Spinal cord (tissue), 10 donors: ENCODE data around the gene CAPN1. TPM values are rescaled to one million over a fixed set of nuclear protein-coding genes. Genes with fewer than 3 reads are reported as not detected.

Source experiments
- DNase-seq, 6 donors: peaks; one replicate each; pipeline versions ENCODE4 v3.0.0 to v3.0.0-alpha.2; 2013 to 2015; ENCODE audit warnings: low spot score in 6 of 6, low read depth in 4 of 6
- H3K27ac ChIP-seq: one replicate; pipeline ENCODE4 v1.5.1; 2013; ENCODE audit warnings: low read depth, low read length, control low read depth
- H3K27me3 ChIP-seq: one replicate; pipeline ENCODE4 v1.6.1; 2013; ENCODE audit warnings: low read length; ENCODE audit not compliant: control insufficient read depth, insufficient read depth
- H3K36me3 ChIP-seq: one replicate; pipeline ENCODE4 v1.6.1; 2013; ENCODE audit warnings: low read length; ENCODE audit not compliant: control insufficient read depth, insufficient read depth
- H3K4me1 ChIP-seq: one replicate; pipeline ENCODE4 v1.6.1; 2013; ENCODE audit warnings: low read length; ENCODE audit not compliant: control insufficient read depth, insufficient read depth
- H3K4me3 ChIP-seq: one replicate; pipeline ENCODE4 v1.5.1; 2013; ENCODE audit warnings: low read depth, low read length, control low read depth
- H3K9me3 ChIP-seq: one replicate; pipeline ENCODE4 v1.6.1; 2013; ENCODE audit warnings: low read length; ENCODE audit not compliant: control insufficient read depth, insufficient read depth
- WGBS: methylation state at CpG from one replicate; pipeline ENCODE4 v1.1.5; 2013; ENCODE audit warnings: missing lambda C conversion rate; ENCODE audit not compliant: insufficient coverage; 5-methylcytosine and 5-hydroxymethylcytosine counted together
- long read RNA-seq, 4 donors: transcript quantifications; one replicate each; lab custom pipeline, GENCODE V29; 2026
- polyA plus RNA-seq, 2 donors: library from polyadenylated mRNA; unstranded; fragments of 120-200 nt; gene quantifications; one replicate each; pipeline ENCODE4 v1.2.1, GENCODE V29; 2013; ENCODE audit not compliant: insufficient read length in 2 of 2
- total RNA-seq, 2 donors: library from RNA; depleted of rRNA in 1 of 2; stranded (reverse); fragments of 120-200 nt in 1 of 2; fragments of >200 nt in 1 of 2; gene quantifications; one replicate each; pipeline versions ENCODE4 v1.2.3 to v1.2.4, GENCODE V29; 2013 to 2014
- donor health status: healthy.

CAPN1 gene
- total RNA-seq (10 to 100 TPM; 48.0 to 69.5 TPM), polyA plus RNA-seq (100 to 1,000 TPM in 1 of 2 donors, 10 to 100 TPM in 1; 99.4 to 115 TPM)
- long read RNA-seq, donor 1, partial matches to known transcripts = 5 of 24 reads
- long read RNA-seq, donor 1, other reads (novel, unspliced or antisense) = 19 of 24 reads
- long read RNA-seq, donor 2, partial matches to known transcripts = 6 of 6 reads
- long read RNA-seq, donor 2, other reads (novel, unspliced or antisense) = 0 of 6 reads
- long read RNA-seq, donor 3, partial matches to known transcripts = 6 of 7 reads
- long read RNA-seq, donor 3, other reads (novel, unspliced or antisense) = 0 of 7 reads
- long read RNA-seq, donor 4, partial matches to known transcripts = 13 of 22 reads
- long read RNA-seq, donor 4, other reads (novel, unspliced or antisense) = 9 of 22 reads

DNA sequence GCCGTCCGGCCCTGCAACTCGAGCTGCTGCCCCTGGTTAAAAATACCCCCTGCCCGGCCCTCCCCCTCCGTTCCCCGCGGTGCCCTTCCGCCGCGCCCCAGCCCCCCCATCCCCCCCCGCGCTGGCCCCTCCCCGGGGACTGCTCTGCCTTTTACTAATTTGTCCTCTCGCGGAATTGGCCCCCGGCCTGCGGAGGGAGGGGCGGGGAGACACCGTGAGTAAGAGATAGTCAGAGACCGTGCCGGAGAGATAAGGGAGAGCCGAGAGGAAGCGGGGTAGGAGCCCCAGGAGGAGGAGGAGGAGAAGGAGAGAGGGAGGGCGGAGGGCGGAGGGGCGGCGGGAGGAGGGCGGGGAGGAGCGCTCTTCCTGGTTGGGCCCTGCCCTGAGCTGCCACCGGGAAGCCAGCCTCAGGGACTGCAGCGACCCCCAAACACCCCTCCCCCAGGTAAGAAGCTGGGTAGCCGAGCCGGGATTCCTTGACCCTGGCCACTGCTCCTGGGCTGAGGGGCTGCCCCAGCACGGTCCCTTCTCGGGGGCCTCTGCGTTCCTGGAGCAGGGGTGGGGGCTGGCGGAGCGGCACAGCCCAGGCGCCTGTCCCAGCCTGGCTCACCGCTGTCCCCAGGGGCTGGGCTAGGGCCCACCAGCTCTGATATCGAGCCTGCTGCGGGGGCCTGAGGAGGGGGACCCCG, at the start of gene CAPN1:
TSS of gene CAPN1 (plus strand) at position 360 of the 689 bp plus-strand sequence. CDS start 774 bp downstream, outside the sequence.
- no peaks in the 10 kb centered on the region for H3K27me3 ChIP-seq
- no peaks in the 10 kb centered on the region for H3K9me3 ChIP-seq
- peaks cover 24% of the 10 kb centered on the region for H3K36me3 ChIP-seq
- peaks cover 32% of the 10 kb centered on the region for H3K4me1 ChIP-seq
- H3K4me3 ChIP-seq = peak within 1 kb of the TSS; percentile 83
- DNase-seq = peak in 2 of 6 donors; percentile 81 to 85
- H3K27ac ChIP-seq = peak within 1 kb of the TSS; percentile 75
- WGBS = under 1% methylated on average over 23 of the region's 43 CpGs

DNA sequence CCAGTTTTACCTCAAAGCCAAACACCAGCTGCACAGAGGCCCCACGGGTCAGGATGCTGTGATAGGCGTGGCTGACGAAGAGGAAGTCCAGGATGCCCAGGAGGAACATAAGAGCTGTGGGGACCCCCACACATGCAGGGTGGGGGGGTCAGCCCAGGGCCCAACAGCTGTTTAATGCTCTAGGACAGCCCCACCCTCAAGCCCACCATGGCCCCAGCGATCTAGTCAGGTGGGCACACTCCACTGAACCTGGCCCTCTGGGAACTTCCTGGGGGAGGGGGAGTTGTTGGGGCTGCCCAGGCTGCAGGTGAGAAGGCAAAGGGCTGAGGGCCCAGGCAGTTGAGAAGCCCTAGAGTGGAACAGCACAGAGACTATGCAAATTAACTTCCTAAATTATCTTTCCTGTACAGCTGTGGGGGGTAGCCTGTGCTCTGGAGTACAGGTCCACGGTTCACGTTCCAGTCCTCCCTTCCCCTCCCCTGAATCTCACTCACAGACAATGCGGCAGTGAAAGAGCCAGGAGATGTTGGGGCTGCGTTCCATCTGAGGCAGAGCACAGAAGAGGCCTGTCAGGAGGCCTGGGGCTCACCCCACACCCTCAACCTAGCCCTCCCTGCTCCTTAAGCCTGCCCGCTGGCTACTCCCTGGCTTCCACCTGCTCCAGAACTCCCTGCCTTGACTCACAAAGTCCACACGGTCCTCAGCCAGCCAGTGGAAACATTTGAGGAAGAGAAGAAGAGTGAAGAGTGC, 49.3 kb upstream of the CAPN1 start:
- Histone ChIP-seq H3K27ac (no peak overlapping the region), H3K4me3 (no peak overlapping the region), H3K36me3 (peaks cover 62% of the 10 kb centered on the region), H3K4me1 (peaks cover 32% of the 10 kb centered on the region), H3K9me3 (no peaks in the 10 kb centered on the region), H3K27me3 (no peaks in the 10 kb centered on the region)
- 89% methylated on average over 7 of the region's 10 CpGs for WGBS
- no peak for DNase-seq

GRCh38 chr11:65132988-65133700, 48.6 kb upstream of the CAPN1 start:
- H3K27me3 ChIP-seq = no peaks in the 10 kb centered on the region
- DNase-seq = no peak
- no peaks in the 10 kb centered on the region for H3K9me3 ChIP-seq
- 62% methylated on average over 14 of the region's 18 CpGs for WGBS
- peaks cover 55% of the 10 kb centered on the region for H3K36me3 ChIP-seq
- peak overlapping the region; percentile 95 for H3K4me3 ChIP-seq
- peaks cover 32% of the 10 kb centered on the region for H3K4me1 ChIP-seq
- H3K27ac ChIP-seq = no peak overlapping the region

GRCh38 chr11:65133724-65134123, 48.0 kb upstream of the CAPN1 start:
- Histone ChIP-seq H3K4me3 (peak overlapping the region; percentile 95), H3K9me3 (no peaks in the 10 kb centered on the region), H3K27me3 (no peaks in the 10 kb centered on the region), H3K36me3 (peaks cover 49% of the 10 kb centered on the region), H3K4me1 (peaks cover 32% of the 10 kb centered on the region), H3K27ac (peak overlapping the region; percentile 100)
- no peak for DNase-seq
- 2% methylated on average over 17 of the region's 20 CpGs for WGBS

DNA sequence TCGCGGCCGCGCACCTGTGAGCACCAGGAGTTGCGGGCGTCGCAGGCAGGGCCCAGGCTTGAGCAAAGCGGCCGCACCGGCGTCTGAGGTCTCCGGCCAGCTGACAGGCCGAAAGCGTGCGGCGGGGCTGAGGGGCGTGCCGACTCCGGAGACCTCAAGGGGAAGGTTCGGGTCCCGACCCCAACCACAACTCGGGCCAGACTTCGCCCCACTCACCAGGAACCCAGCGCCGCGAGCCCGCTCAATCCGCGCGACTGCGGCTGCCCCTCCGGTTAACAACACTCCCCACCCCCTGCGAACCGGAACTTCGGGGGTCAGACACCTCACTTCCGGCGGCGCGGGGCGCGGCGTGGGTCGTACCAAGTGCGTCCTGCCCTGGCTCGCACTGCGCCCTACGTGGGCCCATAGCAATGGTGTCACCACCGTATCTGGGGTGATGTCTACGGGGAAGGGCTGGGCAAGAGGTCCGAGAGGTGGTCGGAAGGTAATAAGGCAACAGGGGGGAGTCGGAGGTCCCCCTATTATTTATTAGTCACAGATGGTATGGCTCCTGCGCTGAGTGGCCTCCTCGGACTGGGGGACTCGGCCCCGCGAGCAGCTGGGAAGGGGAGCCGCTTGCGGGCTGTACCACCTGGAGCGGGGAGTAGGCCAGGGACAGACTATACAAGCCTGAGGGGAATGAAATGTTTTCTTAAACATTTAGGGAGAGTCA, 47.3 kb upstream of the CAPN1 start, which contains the start of gene SYVN1:
TSS of gene SYVN1 (minus strand) at position 280 of the 712 bp plus-strand sequence. CDS start 918 bp downstream, outside the sequence.
- Histone ChIP-seq H3K27me3 (no peaks in the 10 kb centered on the region), H3K27ac (peak within 1 kb of the TSS; percentile 100), H3K36me3 (peaks cover 43% of the 10 kb centered on the region), H3K4me1 (peaks cover 32% of the 10 kb centered on the region), H3K9me3 (no peaks in the 10 kb centered on the region), H3K4me3 (peak within 1 kb of the TSS; percentile 95)
- peak in 4 of 6 donors; percentile 87 to 98 (median 96) for DNase-seq
- 0% methylated on average over 59 of the region's 60 CpGs for WGBS

DNA sequence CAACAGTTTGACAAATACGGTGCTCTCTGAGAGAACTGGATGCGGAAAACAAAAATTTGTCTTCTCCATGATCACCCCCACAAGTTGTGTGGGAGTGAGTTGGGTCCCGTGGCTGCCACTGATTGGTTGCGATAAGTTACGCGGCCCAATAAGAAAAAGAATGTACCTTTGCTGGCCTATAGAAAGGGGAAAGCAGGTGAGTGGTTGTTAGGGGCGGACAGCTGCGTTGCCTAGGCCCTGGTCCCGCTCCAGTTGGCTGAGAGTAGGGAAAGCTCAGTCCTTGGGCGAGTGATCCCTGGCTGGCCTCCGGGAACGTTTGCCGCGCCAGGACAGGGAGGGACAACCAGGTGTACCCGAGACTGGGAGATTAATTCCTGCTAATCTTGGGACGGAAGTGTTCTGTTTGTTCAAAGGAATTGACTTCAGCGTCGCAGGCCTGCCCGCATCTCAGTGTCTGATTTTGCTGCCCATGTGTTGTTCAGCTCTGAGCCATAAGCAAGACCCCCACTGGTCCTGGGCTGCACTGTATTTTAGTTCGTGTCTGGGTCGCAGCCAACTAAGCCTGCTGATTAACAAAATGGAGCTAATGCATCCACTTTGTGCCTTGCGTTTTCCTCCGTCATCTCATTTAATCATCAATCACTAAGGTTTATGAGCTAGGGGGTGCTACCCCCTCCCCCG, 46.6 kb upstream of the CAPN1 start:
- Histone ChIP-seq H3K36me3 (peaks cover 36% of the 10 kb centered on the region), H3K27ac (peak overlapping the region; percentile 100), H3K27me3 (no peaks in the 10 kb centered on the region), H3K4me1 (peaks cover 32% of the 10 kb centered on the region), H3K9me3 (no peaks in the 10 kb centered on the region), H3K4me3 (peak overlapping the region; percentile 95)
- DNase-seq = peak; percentile 84 to 99 (median 94)
- WGBS = under 1% methylated on average over 22 of the region's 24 CpGs

DNA sequence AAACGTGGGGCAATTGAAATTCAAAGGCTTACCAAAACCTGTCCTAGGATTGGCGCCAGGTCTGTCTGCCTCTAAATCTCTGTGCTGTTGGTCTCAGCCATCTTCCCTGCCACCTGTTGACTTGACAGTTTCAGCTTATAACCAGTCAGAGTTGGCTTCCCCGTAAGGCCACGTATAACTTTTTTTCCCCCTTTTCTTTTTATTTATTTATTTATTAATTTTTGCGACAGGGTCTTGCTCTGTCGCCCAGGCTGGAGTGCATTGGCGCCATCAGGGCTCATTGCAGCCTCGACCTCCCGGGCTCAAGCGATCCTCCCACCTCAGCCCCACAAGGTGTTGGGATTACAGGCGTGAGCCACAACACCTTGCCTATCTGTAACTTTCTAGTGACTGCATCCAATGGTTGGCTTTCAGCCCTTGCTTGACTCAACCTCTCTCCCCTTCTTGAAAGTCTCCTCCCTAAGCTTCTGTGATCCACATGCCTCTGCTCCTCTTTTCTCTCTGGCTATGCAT, 46.0 kb upstream of the CAPN1 start:
- no peak for DNase-seq
- peak overlapping the region; percentile 100 for H3K27ac ChIP-seq
- H3K36me3 ChIP-seq = peaks cover 30% of the 10 kb centered on the region
- H3K4me3 ChIP-seq = peak overlapping the region; percentile 95
- H3K9me3 ChIP-seq = no peaks in the 10 kb centered on the region
- 50% methylated on average over 9 of the region's 11 CpGs for WGBS
- H3K27me3 ChIP-seq = no peaks in the 10 kb centered on the region
- H3K4me1 ChIP-seq = peaks cover 32% of the 10 kb centered on the region

DNA sequence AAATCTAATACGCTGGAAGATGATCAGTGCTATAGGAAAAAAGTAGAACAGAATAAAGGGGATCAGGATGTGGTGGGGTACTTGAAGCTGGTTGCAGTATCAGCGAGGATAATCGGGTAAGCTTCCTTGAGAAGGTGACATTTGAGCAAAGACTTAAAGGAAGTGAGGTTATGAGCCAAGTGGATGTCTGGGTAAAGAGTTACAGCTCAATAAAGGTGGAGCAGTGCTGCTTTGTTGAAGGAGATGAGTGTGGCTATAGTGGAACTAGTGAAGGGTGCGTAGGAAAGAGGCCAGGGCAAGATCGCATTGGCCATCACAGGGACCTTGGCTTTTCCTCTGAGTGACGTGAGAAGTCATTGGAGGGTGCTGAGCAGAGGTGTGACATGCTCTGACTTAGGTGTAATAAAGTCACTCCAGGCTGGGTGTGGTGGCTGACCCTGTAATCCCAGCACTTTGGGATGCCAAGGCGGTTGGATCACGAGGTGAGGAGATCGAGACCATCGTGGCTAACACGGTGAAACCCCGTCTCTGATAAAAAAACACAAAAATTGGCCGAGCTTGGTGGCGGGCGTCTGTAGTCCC, 45.1 kb upstream of the CAPN1 start:
- DNase-seq = no peak
- H3K4me1 ChIP-seq = peaks cover 32% of the 10 kb centered on the region
- WGBS = 91% methylated on average over 15 of the region's 15 CpGs
- H3K9me3 ChIP-seq = no peaks in the 10 kb centered on the region
- H3K36me3 ChIP-seq = peaks cover 21% of the 10 kb centered on the region
- no peak overlapping the region for H3K4me3 ChIP-seq
- no peak overlapping the region for H3K27ac ChIP-seq
- H3K27me3 ChIP-seq = peaks cover under 1% of the 10 kb centered on the region
